H1 (cell line): Measurements from ENCODE around the gene KLF13.
A peak's percentile ranks its signal among the peaks of the same experiment; 100 is the strongest.

Experiments
- CBX5 ChIP-seq: fragments of 300-800, 300-1000 bp; sonication (generic); IDR thresholded peaks from 2 replicates; pipeline ENCODE4 v1.7.1; 2016; ENCODE audit warnings: antibody characterized with exemption, low read length, low read depth
- EGR1 ChIP-seq: IDR thresholded peaks from 2 replicates; pipeline ENCODE4 v1.6.1; 2011; ENCODE audit warnings: low read depth, low read length, borderline replicate concordance
- TAF1 ChIP-seq: IDR thresholded peaks from 2 replicates; pipeline ENCODE4 v1.6.1; 2011; ENCODE audit warnings: mild to moderate bottlenecking, low read depth, low read length
- USF2 ChIP-seq: IDR thresholded peaks from 2 replicates; pipeline ENCODE4 v1.6.1; 2011; ENCODE audit warnings: low read length, improper control_type of control experiment

GRCh38 chr15:31396881-31397560 lies 70.4 kb downstream of the KLF13 start:
- TF ChIP-seq CBX5 (no peak), TAF1 (no peak), EGR1 (0 out of 2 replicates have a peak, but pooled peaks have one; percentile 21), USF2 (no peak)
